DND-41 (cell line): ENCODE data around the gene ZSCAN4.

Source experiments
- ATAC-seq: fragments of 200-7000 bp; cut with Tn5 transposase; 3 replicates; pipeline ENCODE4 v1.9.1; 2021; ENCODE audit warnings: low read depth; ENCODE audit not compliant: insufficient read depth
- DNase-seq: peaks from one replicate; pipeline ENCODE4 v3.0.0-alpha.2; 2020
- H2AFZ ChIP-seq: 2 replicates; pipeline ENCODE4 v1.6.0; 2012; ENCODE audit warnings: low read depth, low read length
- H3K27ac ChIP-seq: 2 replicates; pipeline ENCODE4 v1.5.1; 2012; ENCODE audit warnings: low read length, inconsistent platforms
- H3K27me3 ChIP-seq: fragments of 200-600 bp; sonication (generic); 2 replicates; pipeline ENCODE4 v1.6.0; 2012; ENCODE audit warnings: low read length, mild to moderate bottlenecking, inconsistent platforms; ENCODE audit not compliant: insufficient read depth, poor library complexity
- H3K36me3 ChIP-seq: 2 replicates; pipeline ENCODE4 v1.5.1; 2012; ENCODE audit warnings: low read length, inconsistent platforms; ENCODE audit not compliant: insufficient read depth
- H3K4me1 ChIP-seq: 2 replicates; pipeline ENCODE4 v1.5.1; 2012; ENCODE audit warnings: mild to moderate bottlenecking, low read length; ENCODE audit not compliant: insufficient read depth
- H3K4me2 ChIP-seq: 2 replicates; pipeline ENCODE4 v1.6.0; 2012; ENCODE audit warnings: mild to moderate bottlenecking, moderate library complexity, low read length, inconsistent platforms; ENCODE audit not compliant: insufficient read depth
- H3K4me3 ChIP-seq, 2 experiments: fragments of 200-600 bp in 1 of 2; shearing (Covaris generic) in 1 of 2; 2 replicates each; pipeline ENCODE4 v1.5.1; 2012 to 2016; ENCODE audit warnings: inconsistent platforms in 2 of 2, low read length in 2 of 2, mild to moderate bottlenecking in 2 of 2, low read depth in 1 of 2, moderate library complexity in 1 of 2
- H3K79me2 ChIP-seq: 2 replicates; pipeline ENCODE4 v1.6.0; 2012; ENCODE audit warnings: low read length, inconsistent platforms; ENCODE audit not compliant: insufficient read depth
- H3K9ac ChIP-seq: 2 replicates; pipeline ENCODE4 v1.6.0; 2012; ENCODE audit warnings: low read depth, mild to moderate bottlenecking, inconsistent platforms, low read length, moderate library complexity
- H3K9me3 ChIP-seq: 2 replicates; pipeline ENCODE4 v1.5.1; 2012; ENCODE audit warnings: low read length, moderate library complexity, mild to moderate bottlenecking, inconsistent platforms; ENCODE audit not compliant: insufficient read depth, severe bottlenecking
- H4K20me1 ChIP-seq: 2 replicates; pipeline ENCODE4 v1.6.0; 2012; ENCODE audit warnings: low read length; ENCODE audit not compliant: insufficient read depth
- EZH2 ChIP-seq: IDR thresholded peaks from 3 replicates; pipeline ENCODE4 v1.6.1; 2012; ENCODE audit warnings: borderline replicate concordance, low read depth, mild to moderate bottlenecking, moderate library complexity, low read length, inconsistent platforms; ENCODE audit not compliant: severe bottlenecking
- TF ChIP-seq, protein P1 (sequence below): IDR thresholded peaks from 2 replicates; pipeline ENCODE4 v1.5.1; 2012; ENCODE audit warnings: borderline replicate concordance, low read length, moderate library complexity, mild to moderate bottlenecking; ENCODE audit not compliant: poor library complexity, severe bottlenecking; ENCODE audit errors: extremely low read depth

ZSCAN4 gene

DNA sequence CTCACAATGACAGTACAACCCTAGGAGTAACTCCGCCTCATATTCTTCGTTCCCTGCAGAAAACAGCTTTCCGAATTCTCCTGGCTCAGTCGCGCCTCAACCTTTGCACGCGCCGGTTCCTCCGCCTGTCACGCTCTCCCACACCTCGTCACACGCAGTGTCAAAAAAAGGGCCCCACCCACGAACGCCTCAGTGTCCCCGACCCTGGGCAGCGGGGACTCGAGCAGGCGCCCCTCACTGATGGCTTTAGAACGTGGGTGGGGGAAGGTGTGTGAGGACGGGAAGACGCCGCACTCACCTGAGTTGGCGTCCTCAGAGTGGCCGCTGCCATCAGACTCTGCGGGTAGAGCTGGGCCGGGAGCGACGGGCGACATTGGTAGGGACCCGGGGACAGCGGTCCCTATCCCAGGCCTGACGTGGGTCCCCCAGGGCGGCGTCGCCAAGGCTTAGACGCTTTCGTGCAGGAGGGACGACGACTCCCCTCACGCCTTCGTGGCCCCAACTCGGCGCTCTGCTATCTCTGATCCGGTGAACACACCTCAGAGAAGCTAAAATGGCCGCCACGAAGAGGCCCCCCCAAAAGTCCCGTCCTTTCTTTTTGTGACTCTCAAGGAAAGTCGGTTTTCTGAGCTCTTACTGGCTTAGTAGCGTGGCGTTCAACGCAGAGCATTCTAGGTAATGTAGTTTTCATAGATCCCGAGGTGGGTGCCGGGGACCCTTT lies 40.1 kb downstream of the ZSCAN4 start, which contains the start of gene ZNF154:
TSS of gene ZNF154 (minus strand) at position 564 of the 721 bp plus-strand sequence. CDS start at position 331, 233 bp downstream.
- no peak within 1 kb of the TSS for H2AFZ ChIP-seq
- H3K4me3 ChIP-seq: no peak within 1 kb of the TSS
- no peaks in the 10 kb centered on the region for H3K27me3 ChIP-seq
- H4K20me1 ChIP-seq: no peaks in the 10 kb centered on the region
- H3K9ac ChIP-seq: no peak within 1 kb of the TSS
- TF ChIP-seq, protein P1, sequence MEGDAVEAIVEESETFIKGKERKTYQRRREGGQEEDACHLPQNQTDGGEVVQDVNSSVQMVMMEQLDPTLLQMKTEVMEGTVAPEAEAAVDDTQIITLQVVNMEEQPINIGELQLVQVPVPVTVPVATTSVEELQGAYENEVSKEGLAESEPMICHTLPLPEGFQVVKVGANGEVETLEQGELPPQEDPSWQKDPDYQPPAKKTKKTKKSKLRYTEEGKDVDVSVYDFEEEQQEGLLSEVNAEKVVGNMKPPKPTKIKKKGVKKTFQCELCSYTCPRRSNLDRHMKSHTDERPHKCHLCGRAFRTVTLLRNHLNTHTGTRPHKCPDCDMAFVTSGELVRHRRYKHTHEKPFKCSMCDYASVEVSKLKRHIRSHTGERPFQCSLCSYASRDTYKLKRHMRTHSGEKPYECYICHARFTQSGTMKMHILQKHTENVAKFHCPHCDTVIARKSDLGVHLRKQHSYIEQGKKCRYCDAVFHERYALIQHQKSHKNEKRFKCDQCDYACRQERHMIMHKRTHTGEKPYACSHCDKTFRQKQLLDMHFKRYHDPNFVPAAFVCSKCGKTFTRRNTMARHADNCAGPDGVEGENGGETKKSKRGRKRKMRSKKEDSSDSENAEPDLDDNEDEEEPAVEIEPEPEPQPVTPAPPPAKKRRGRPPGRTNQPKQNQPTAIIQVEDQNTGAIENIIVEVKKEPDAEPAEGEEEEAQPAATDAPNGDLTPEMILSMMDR: no peak
- no peak for TF ChIP-seq EZH2
- no peaks in the 10 kb centered on the region for H3K4me1 ChIP-seq
- peaks cover 5% of the 10 kb centered on the region; the same call in 1 of the 2 replicates for H3K79me2 ChIP-seq
- H3K27ac ChIP-seq: no peak within 1 kb of the TSS
- H3K9me3 ChIP-seq: no peaks in the 10 kb centered on the region
- peaks cover 4% of the 10 kb centered on the region; the same call in 1 of the 2 replicates for H3K36me3 ChIP-seq
- DNase-seq: peak; percentile 44
- no peak within 1 kb of the TSS for H3K4me2 ChIP-seq
- peak; percentile 70 for ATAC-seq

- peaks cover 12% of the 10 kb centered on the region; the same call in 1 of the 2 replicates for H3K36me3 ChIP-seq
- no peak overlapping the region for H3K9ac ChIP-seq
- no peaks in the 10 kb centered on the region for H4K20me1 ChIP-seq
- H3K4me1 ChIP-seq: no peaks in the 10 kb centered on the region
- no peak overlapping the region for H3K27ac ChIP-seq
- TF ChIP-seq, protein P1: no peak
- no peak for TF ChIP-seq EZH2
- no peaks in the 10 kb centered on the region for H3K27me3 ChIP-seq
- H3K79me2 ChIP-seq: peaks cover 5% of the 10 kb centered on the region; the same call in 1 of the 2 replicates
- H2AFZ ChIP-seq: no peak overlapping the region
- no peaks in the 10 kb centered on the region for H3K9me3 ChIP-seq
- no peak overlapping the region for H3K4me3 ChIP-seq
- no peak overlapping the region for H3K4me2 ChIP-seq
- DNase-seq: no peak
- no peak for ATAC-seq
Measured at GRCh38 chr19:57709616-57710015, 40.9 kb downstream of the ZSCAN4 start.

DNA sequence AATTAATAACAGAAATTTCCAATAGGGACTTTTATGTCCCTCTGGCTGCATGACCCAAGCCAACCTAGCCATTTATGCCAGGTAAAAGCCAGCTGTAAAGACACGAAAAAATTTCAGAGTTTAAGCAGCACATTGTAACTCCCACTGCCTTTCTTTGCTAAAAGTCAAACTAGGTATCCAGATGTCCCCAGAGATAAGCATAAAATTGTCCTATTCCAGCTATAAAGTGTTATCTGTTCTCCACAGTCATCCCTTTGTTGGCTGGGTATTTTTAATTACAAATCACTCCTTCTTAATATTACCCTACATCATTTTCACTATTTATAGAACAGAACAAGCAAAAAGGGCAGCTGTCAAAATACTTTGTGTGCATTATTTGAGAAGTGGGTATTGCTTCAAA lies 43.5 kb downstream of the ZSCAN4 start:
- H3K27me3 ChIP-seq: no peaks in the 10 kb centered on the region
- H3K9ac ChIP-seq: no peak overlapping the region
- H3K79me2 ChIP-seq: peaks cover 5% of the 10 kb centered on the region; the same call in 1 of the 2 replicates
- no peaks in the 10 kb centered on the region for H4K20me1 ChIP-seq
- DNase-seq (no peak), ATAC-seq (no peak)
- no peak for TF ChIP-seq EZH2
- TF ChIP-seq, protein P1: no peak
- H3K9me3 ChIP-seq: no peaks in the 10 kb centered on the region
- H3K4me3 ChIP-seq: no peak overlapping the region
- H3K36me3 ChIP-seq: peaks cover 14% of the 10 kb centered on the region; the same call in 1 of the 2 replicates
- H3K4me2 ChIP-seq: no peak overlapping the region
- no peak overlapping the region for H3K27ac ChIP-seq
- H2AFZ ChIP-seq: no peak overlapping the region
- H3K4me1 ChIP-seq: no peaks in the 10 kb centered on the region
